A549 (cell line): ENCODE results near the gene PLXND1. TPM values are rescaled to one million over a fixed set of nuclear protein-coding genes. Genes with fewer than 3 reads are reported as not detected.

Experiments used
- ATAC-seq, 2 experiments: fragments of 200-7000 bp in 1 of 2; fragments of >200 bp in 1 of 2; cut with Nextera tagmentation in 1 of 2; cut with Tn5 transposase in 1 of 2; 3 replicates each; pipeline versions ENCODE4 v1.8.0 to v1.9.1; 2018 to 2020; ENCODE audit warnings: mild to moderate bottlenecking in 1 of 2, moderate library complexity in 1 of 2
- CTCF ChIA-PET: fragments of 300-600 bp; sonication (Branson Sonifier 250); formaldehyde crosslinking; extraction: SDS; loops from one replicate; lab custom pipeline; 2021; ENCODE audit warnings: antibody characterized with exemption, inconsistent platforms; lab: Yijun Ruan, JAX
- POLR2A ChIA-PET: fragments of 350-600 bp; formaldehyde crosslinking; extraction: SDS; loops from one replicate; lab custom pipeline; 2021; ENCODE audit warnings: antibody characterized with exemption, inconsistent platforms; lab: Yijun Ruan, JAX
- DNase-seq, 2 experiments: peaks; one replicate each; pipeline versions ENCODE4 v3.0.0 to v3.0.0-alpha.2; 2011 to 2016; ENCODE audit warnings: low read depth in 1 of 2, low spot score in 1 of 2
- FAIRE-seq: peaks from 2 replicates; lab custom pipeline; 2011; peaks lifted over from hg19 to GRCh38; lab: Jason Lieb, UNC
- H3K27ac ChIP-seq, 2 experiments: fragments of >200 bp; sonication (Bioruptor Twin); formaldehyde crosslinking; 3 replicates each; pipeline ENCODE4 v1.5.1; 2016 to 2017
- H3K4me1 ChIP-seq: fragments of >200 bp; sonication (Bioruptor Twin); formaldehyde crosslinking; 3 replicates; pipeline ENCODE4 v1.6.1; 2016
- H3K4me2 ChIP-seq: fragments of >200 bp; sonication (Bioruptor Twin); formaldehyde crosslinking; 3 replicates; pipeline ENCODE4 v1.6.1; 2016
- H3K4me3 ChIP-seq: fragments of >200 bp; sonication (Bioruptor Twin); formaldehyde crosslinking; 3 replicates; pipeline ENCODE4 v1.5.1; 2016
- H3K9me3 ChIP-seq: fragments of >200 bp; sonication (Bioruptor Twin); formaldehyde crosslinking; 3 replicates; pipeline ENCODE4 v1.6.1; 2016
- BHLHE40 ChIP-seq: IDR thresholded peaks from 2 replicates; pipeline ENCODE4 v1.6.1; 2012; ENCODE audit warnings: low read depth, low read length, inconsistent platforms
- CEBPB ChIP-seq, 2 experiments: fragments of >200 bp in 1 of 2; sonication (Bioruptor Twin) in 1 of 2; formaldehyde crosslinking in 1 of 2; IDR thresholded peaks; 2 replicates each; pipeline ENCODE4 v1.6.1; 2012 to 2016
- CHD4 ChIP-seq: fragments of 200-600 bp; sonication (generic); IDR thresholded peaks from 2 replicates; pipeline ENCODE4 v1.6.1; 2016; ENCODE audit warnings: antibody characterized with exemption, mild to moderate bottlenecking, borderline replicate concordance
- ESRRA ChIP-seq: fragments of 150-350 bp; IDR thresholded peaks from 2 replicates; pipeline ENCODE4 v1.6.1; 2014; ENCODE audit warnings: mild to moderate bottlenecking, low read length, borderline replicate concordance
- FOSB ChIP-seq: fragments of 250-450 bp; sonication (Bioruptor Pico); IDR thresholded peaks from 2 replicates; pipeline ENCODE4 v1.5.0; 2020; ENCODE audit warnings: mild to moderate bottlenecking, moderate library complexity
- FOSL2 ChIP-seq, 2 experiments: fragments of 450-650 bp in 1 of 2; fragments of >200 bp in 1 of 2; sonication (Bioruptor Twin) in 1 of 2; formaldehyde crosslinking; IDR thresholded peaks; 2 replicates each; pipeline versions ENCODE4 v1.5.0 to v1.6.1; 2016 to 2020; ENCODE audit warnings: mild to moderate bottlenecking in 1 of 2, moderate library complexity in 1 of 2
- JUNB ChIP-seq: fragments of >200 bp; sonication (Bioruptor Twin); formaldehyde crosslinking; IDR thresholded peaks from 2 replicates; pipeline ENCODE4 v1.6.1; 2016
- KDM1A ChIP-seq: fragments of 200-600 bp; sonication (generic); IDR thresholded peaks from 2 replicates; pipeline ENCODE4 v1.6.1; 2016; ENCODE audit warnings: low read depth, mild to moderate bottlenecking
- KDM5A ChIP-seq: fragments of 200-600 bp; sonication (generic); IDR thresholded peaks from 2 replicates; pipeline ENCODE4 v1.6.1; 2016; ENCODE audit warnings: antibody characterized with exemption, mild to moderate bottlenecking
- NFE2L2 ChIP-seq: fragments of 150-350 bp; conservative IDR thresholded peaks from 2 replicates; pipeline ENCODE4 v1.6.1; 2014; ENCODE audit warnings: low read length
- NPAS2 ChIP-seq: fragments of 250-450 bp; sonication (Bioruptor Pico); IDR thresholded peaks from 2 replicates; pipeline ENCODE4 v1.8.0; 2022; ENCODE audit warnings: mild to moderate bottlenecking, moderate library complexity, borderline replicate concordance
- NR3C1 ChIP-seq: fragments of >200 bp; sonication (Bioruptor Twin); formaldehyde crosslinking; IDR thresholded peaks from 3 replicates; pipeline ENCODE4 v1.6.1; 2017
- RCOR1 ChIP-seq: fragments of 150-350 bp; IDR thresholded peaks from 2 replicates; pipeline ENCODE4 v1.6.1; 2014; ENCODE audit warnings: antibody characterized with exemption, low read length, low read depth
- RFX5 ChIP-seq: fragments of 450-650 bp; IDR thresholded peaks from 2 replicates; pipeline ENCODE4 v1.7.1; 2014; ENCODE audit warnings: antibody characterized with exemption, mild to moderate bottlenecking, moderate library complexity
- TFCP2L1 ChIP-seq: fragments of 250-450 bp; sonication (Bioruptor Pico); IDR thresholded peaks from 2 replicates; pipeline ENCODE4 v1.5.0; 2021; ENCODE audit warnings: mild to moderate bottlenecking
- ZFP36 ChIP-seq: fragments of 450-650 bp; IDR thresholded peaks from 2 replicates; pipeline ENCODE4 v1.6.1; 2014; ENCODE audit warnings: borderline replicate concordance; ENCODE audit not compliant: partially characterized antibody
- ZNF302 ChIP-seq: fragments of 250-450 bp; sonication (Bioruptor Pico); IDR thresholded peaks from 2 replicates; pipeline ENCODE4 v1.9.0; 2021; ENCODE audit warnings: inconsistent platforms, mild to moderate bottlenecking, moderate library complexity
- WGBS: methylation state at CpG from one replicate; pipeline ENCODE4 v1.1.6; 2017; ENCODE audit errors: missing lambda C conversion rate; 5-methylcytosine and 5-hydroxymethylcytosine counted together
- polyA plus RNA-seq, 4 experiments: library from polyadenylated mRNA; depleted of rRNA in 3 of 4; stranded (reverse); fragments of >200 nt; fragmentation: RNase III in 1 of 4; extraction: RNeasy Plus Mini Kit Qiagen cat#74134 plus additional on column Dnase treatment in 1 of 4; gene quantifications; 2 replicates in 3 of 4; 3 replicates in 1 of 4; pipeline ENCODE4 v1.2.3, GENCODE V29; 2011 to 2017
- TF ChIP-seq, protein P1 (sequence below): fragments of >200 bp; sonication (Bioruptor Twin); formaldehyde crosslinking; IDR thresholded peaks from 3 replicates; pipeline ENCODE4 v1.5.1; 2016
- TF ChIP-seq, protein P2 (sequence below): fragments of 150-350 bp; IDR thresholded peaks from 2 replicates; pipeline ENCODE4 v1.6.1; 2014; ENCODE audit warnings: low read depth, mild to moderate bottlenecking, low read length
- TF ChIP-seq, protein P3 (sequence below): IDR thresholded peaks from 2 replicates; pipeline ENCODE4 v1.6.1; 2012

Gene PLXND1
- polyA plus RNA-seq, 2 of the 4 experiments (the other 2 are of a cell fraction) = 26.8 to 72.6 TPM

GRCh38 chr3:129618901-129619671, 12.6 kb upstream of the PLXND1 start:
- peak overlapping the region in 1 of 2 experiments; percentile 54; a peak in 3 of 6 replicates for H3K27ac ChIP-seq
- H3K4me3 ChIP-seq = no peak overlapping the region
- DNase-seq = no peak
- no peak overlapping the region for H3K4me2 ChIP-seq
- no peak for ATAC-seq
- WGBS = 92% methylated on average over 10 of the region's 23 CpGs
- H3K4me1 ChIP-seq = peaks cover 48% of the 10 kb centered on the region
- ChIA-PET CTCF (no interaction called here), POLR2A (no interaction called here)
- TF ChIP-seq NR3C1 = no peak
- no peak for TF ChIP-seq ZNF302 (CRISPR knock-in tag)
- no peaks in the 10 kb centered on the region for H3K9me3 ChIP-seq
- FAIRE-seq = no peak

- H3K4me3 ChIP-seq = no peak overlapping the region
- POLR2A ChIA-PET = no interaction called here
- DNase-seq = no peak
- CTCF ChIA-PET = no interaction called here
- H3K9me3 ChIP-seq = no peaks in the 10 kb centered on the region
- peak overlapping the region in 1 of 2 experiments; percentile 54; a peak in 2 of 6 replicates for H3K27ac ChIP-seq
- no peak for TF ChIP-seq ESRRA
- no peak for TF ChIP-seq ZFP36
- TF ChIP-seq, protein P1, sequence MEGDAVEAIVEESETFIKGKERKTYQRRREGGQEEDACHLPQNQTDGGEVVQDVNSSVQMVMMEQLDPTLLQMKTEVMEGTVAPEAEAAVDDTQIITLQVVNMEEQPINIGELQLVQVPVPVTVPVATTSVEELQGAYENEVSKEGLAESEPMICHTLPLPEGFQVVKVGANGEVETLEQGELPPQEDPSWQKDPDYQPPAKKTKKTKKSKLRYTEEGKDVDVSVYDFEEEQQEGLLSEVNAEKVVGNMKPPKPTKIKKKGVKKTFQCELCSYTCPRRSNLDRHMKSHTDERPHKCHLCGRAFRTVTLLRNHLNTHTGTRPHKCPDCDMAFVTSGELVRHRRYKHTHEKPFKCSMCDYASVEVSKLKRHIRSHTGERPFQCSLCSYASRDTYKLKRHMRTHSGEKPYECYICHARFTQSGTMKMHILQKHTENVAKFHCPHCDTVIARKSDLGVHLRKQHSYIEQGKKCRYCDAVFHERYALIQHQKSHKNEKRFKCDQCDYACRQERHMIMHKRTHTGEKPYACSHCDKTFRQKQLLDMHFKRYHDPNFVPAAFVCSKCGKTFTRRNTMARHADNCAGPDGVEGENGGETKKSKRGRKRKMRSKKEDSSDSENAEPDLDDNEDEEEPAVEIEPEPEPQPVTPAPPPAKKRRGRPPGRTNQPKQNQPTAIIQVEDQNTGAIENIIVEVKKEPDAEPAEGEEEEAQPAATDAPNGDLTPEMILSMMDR = no peak
- no peak for TF ChIP-seq NFE2L2
- TF ChIP-seq KDM5A = no peak
- no peak for TF ChIP-seq RFX5
- TF ChIP-seq JUNB = no peak
- no peak for TF ChIP-seq FOSB (CRISPR knock-in tag)
- TF ChIP-seq, protein P2, sequence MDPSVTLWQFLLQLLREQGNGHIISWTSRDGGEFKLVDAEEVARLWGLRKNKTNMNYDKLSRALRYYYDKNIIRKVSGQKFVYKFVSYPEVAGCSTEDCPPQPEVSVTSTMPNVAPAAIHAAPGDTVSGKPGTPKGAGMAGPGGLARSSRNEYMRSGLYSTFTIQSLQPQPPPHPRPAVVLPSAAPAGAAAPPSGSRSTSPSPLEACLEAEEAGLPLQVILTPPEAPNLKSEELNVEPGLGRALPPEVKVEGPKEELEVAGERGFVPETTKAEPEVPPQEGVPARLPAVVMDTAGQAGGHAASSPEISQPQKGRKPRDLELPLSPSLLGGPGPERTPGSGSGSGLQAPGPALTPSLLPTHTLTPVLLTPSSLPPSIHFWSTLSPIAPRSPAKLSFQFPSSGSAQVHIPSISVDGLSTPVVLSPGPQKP = no peak
- no peak for TF ChIP-seq KDM1A
- no peak for TF ChIP-seq TFCP2L1
- no peak for TF ChIP-seq CEBPB (IDR thresholded peaks at IDR 0.05)
- no peak for TF ChIP-seq CHD4
- TF ChIP-seq BHLHE40 = no peak
- TF ChIP-seq FOSL2 (IDR thresholded peaks at IDR 0.05) = no peak
- TF ChIP-seq FOSL2 (CRISPR knock-in tag; IDR thresholded peaks at IDR 0.05) = no peak
- TF ChIP-seq, protein P3, sequence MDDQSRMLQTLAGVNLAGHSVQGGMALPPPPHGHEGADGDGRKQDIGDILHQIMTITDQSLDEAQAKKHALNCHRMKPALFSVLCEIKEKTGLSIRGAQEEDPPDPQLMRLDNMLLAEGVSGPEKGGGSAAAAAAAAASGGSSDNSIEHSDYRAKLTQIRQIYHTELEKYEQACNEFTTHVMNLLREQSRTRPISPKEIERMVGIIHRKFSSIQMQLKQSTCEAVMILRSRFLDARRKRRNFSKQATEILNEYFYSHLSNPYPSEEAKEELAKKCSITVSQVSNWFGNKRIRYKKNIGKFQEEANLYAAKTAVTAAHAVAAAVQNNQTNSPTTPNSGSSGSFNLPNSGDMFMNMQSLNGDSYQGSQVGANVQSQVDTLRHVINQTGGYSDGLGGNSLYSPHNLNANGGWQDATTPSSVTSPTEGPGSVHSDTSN = no peak
- no peak for TF ChIP-seq RCOR1
- no peak for TF ChIP-seq NPAS2 (CRISPR knock-in tag)
- TF ChIP-seq, all 56 proteins: peak for 0
- no peak for ATAC-seq
- 86% methylated on average over 13 of the region's 15 CpGs for WGBS
- H3K4me2 ChIP-seq = no peak overlapping the region
- H3K4me1 ChIP-seq = peaks cover 43% of the 10 kb centered on the region
- no peak for FAIRE-seq
These were observed 11.8 kb upstream of the PLXND1 start for GRCh38 chr3:129618186-129618820.
